H1 (cell line): Measurements from ENCODE around the gene FBXO47. TPM values are rescaled to one million over a fixed set of nuclear protein-coding genes. Genes with fewer than 3 reads are reported as not detected.

Experiments
- CTCF ChIA-PET: fragments of 300-600 bp; sonication (Branson Sonifier 250); formaldehyde crosslinking; loops from one replicate; lab custom pipeline; 2021; ENCODE audit not compliant: partially characterized antibody; lab: Charles Lee
- POLR2A ChIA-PET: fragments of 300-600 bp; sonication (Branson Sonifier 250); formaldehyde crosslinking; loops from one replicate; lab custom pipeline; 2021; ENCODE audit warnings: inconsistent platforms; ENCODE audit not compliant: partially characterized antibody; lab: Charles Lee
- DNase-seq, 2 experiments: peaks; one replicate each; pipeline versions ENCODE4 v3.0.0 to v3.0.0-alpha.2; 2010 to 2022; ENCODE audit warnings: low spot score in 2 of 2, low read depth in 1 of 2, mixed read lengths in 1 of 2
- FAIRE-seq: peaks from 2 replicates; lab custom pipeline; 2011; peaks lifted over from hg19 to GRCh38; lab: Jason Lieb, UNC
- H2AFZ ChIP-seq: 2 replicates; pipeline ENCODE4 v1.8.1; 2012; ENCODE audit warnings: low read length, inconsistent platforms
- H2AK5ac ChIP-seq: 2 replicates; pipeline ENCODE4 v1.6.1; 2013; ENCODE audit warnings: low read depth, low read length
- H2BK120ac ChIP-seq: replicated peaks from 2 replicates; pipeline ENCODE3; 2013; ENCODE audit warnings: low read depth, low read length, inconsistent platforms
- H2BK12ac ChIP-seq: 2 replicates; pipeline ENCODE4 v1.6.1; 2013; ENCODE audit warnings: low read depth, low read length
- H2BK15ac ChIP-seq: 2 replicates; pipeline ENCODE4 v1.6.1; 2013; ENCODE audit warnings: low read length
- H2BK20ac ChIP-seq: 2 replicates; pipeline ENCODE4 v1.6.1; 2013; ENCODE audit warnings: low read length
- H2BK5ac ChIP-seq: 2 replicates; pipeline ENCODE4 v1.6.1; 2013; ENCODE audit warnings: low read depth, low read length
- H3K14ac ChIP-seq: 2 replicates; pipeline ENCODE4 v1.6.1; 2013; ENCODE audit warnings: inconsistent platforms; ENCODE audit not compliant: insufficient read length
- H3K18ac ChIP-seq: 2 replicates; pipeline ENCODE4 v1.6.1; 2013; ENCODE audit warnings: low read length; ENCODE audit errors: extremely low read depth
- H3K23ac ChIP-seq: 2 replicates; pipeline ENCODE4 v1.6.1; 2013; ENCODE audit warnings: inconsistent platforms; ENCODE audit not compliant: insufficient read length
- H3K23me2 ChIP-seq: 2 replicates; pipeline ENCODE4 v1.6.1; 2013; ENCODE audit warnings: low read depth, low read length
- H3K27ac ChIP-seq: 2 replicates; pipeline ENCODE4 v1.6.1; 2011; ENCODE audit warnings: low read depth, low read length, inconsistent platforms
- H3K27me3 ChIP-seq, 4 experiments: replicated peaks in 1 of 4; 1 replicate in 1 of 4; 2 replicates in 3 of 4; pipeline versions ENCODE4 v1.6.1 to v1.8.1; 2011 to 2013; ENCODE audit warnings: low read length in 3 of 4, mild to moderate bottlenecking in 3 of 4, inconsistent platforms in 2 of 4, mixed read lengths in 2 of 4, moderate library complexity in 1 of 4; ENCODE audit not compliant: control insufficient read depth in 3 of 4, insufficient read depth in 3 of 4; ENCODE audit errors: extremely low read depth in 1 of 4
- H3K36me3 ChIP-seq, 4 experiments: 2 replicates each; pipeline versions ENCODE4 v1.6.1 to v1.8.1; 2011 to 2013; ENCODE audit warnings: mild to moderate bottlenecking in 4 of 4, low read length in 3 of 4, moderate library complexity in 2 of 4, control low read depth in 1 of 4, inconsistent platforms in 1 of 4; ENCODE audit not compliant: insufficient read depth in 4 of 4, control insufficient read depth in 2 of 4
- H3K4ac ChIP-seq: replicated peaks from 2 replicates; pipeline ENCODE3; 2013; ENCODE audit warnings: low read length, low read depth, mixed read lengths, inconsistent platforms; ENCODE audit not compliant: insufficient read length
- H3K4me1 ChIP-seq, 4 experiments: replicated peaks in 1 of 4; 1 replicate in 1 of 4; 2 replicates in 3 of 4; pipeline versions ENCODE4 v1.6.1 to v1.8.1; 2011 to 2013; ENCODE audit warnings: low read length in 3 of 4, inconsistent platforms in 2 of 4, mixed read lengths in 1 of 4; ENCODE audit not compliant: insufficient read depth in 4 of 4, control insufficient read depth in 3 of 4
- H3K4me2 ChIP-seq, 2 experiments: 2 replicates each; pipeline versions ENCODE4 v1.6.1 to v1.8.1; 2011 to 2013; ENCODE audit warnings: low read depth in 2 of 2, low read length in 2 of 2, control low read depth in 1 of 2, inconsistent platforms in 1 of 2, mild to moderate bottlenecking in 1 of 2; ENCODE audit not compliant: insufficient read depth in 1 of 2
- H3K4me3 ChIP-seq, 4 experiments: fragments of 200-600, 300-600 bp in 1 of 4; sonication (generic), shearing (Covaris generic), sonication (Bioruptor Twin) in 1 of 4; 2 replicates each; pipeline versions ENCODE4 v1.5.1 to v1.8.1; 2011 to 2016; ENCODE audit warnings: low read length in 4 of 4, low read depth in 3 of 4, control low read depth in 2 of 4, inconsistent platforms in 2 of 4, mild to moderate bottlenecking in 2 of 4, mixed read lengths in 1 of 4, moderate library complexity in 1 of 4; ENCODE audit not compliant: insufficient read depth in 2 of 4; ENCODE audit errors: extremely low read depth in 1 of 4
- H3K56ac ChIP-seq: replicated peaks from 2 replicates; pipeline ENCODE3; 2013; ENCODE audit warnings: low read depth, mild to moderate bottlenecking, mixed read lengths, low read length, inconsistent platforms; ENCODE audit not compliant: insufficient read length
- H3K79me1 ChIP-seq: 2 replicates; pipeline ENCODE4 v1.6.1; 2013; ENCODE audit warnings: low read depth, low read length, control low read depth
- H3K79me2 ChIP-seq, 2 experiments: 2 replicates each; pipeline versions ENCODE4 v1.6.1 to v1.8.1; 2012 to 2013; ENCODE audit warnings: low read length in 2 of 2, mild to moderate bottlenecking in 2 of 2, inconsistent platforms in 1 of 2; ENCODE audit not compliant: insufficient read depth in 2 of 2, control insufficient read depth in 1 of 2
- H3K9ac ChIP-seq, 4 experiments: replicated peaks in 1 of 4; 1 replicate in 1 of 4; 2 replicates in 3 of 4; pipeline versions ENCODE4 v1.6.1 to v1.8.1; 2011 to 2013; ENCODE audit warnings: low read depth in 3 of 4, low read length in 3 of 4, control low read depth in 2 of 4, mild to moderate bottlenecking in 2 of 4, moderate library complexity in 2 of 4, inconsistent platforms in 1 of 4; ENCODE audit errors: extremely low read depth in 1 of 4
- H3K9me3 ChIP-seq, 2 experiments: 2 replicates each; pipeline versions ENCODE4 v1.6.1 to v1.8.1; 2012 to 2013; ENCODE audit warnings: mild to moderate bottlenecking in 2 of 2, moderate library complexity in 2 of 2, control low read depth in 1 of 2, inconsistent platforms in 1 of 2, low read depth in 1 of 2, low read length in 1 of 2, mixed read lengths in 1 of 2; ENCODE audit not compliant: insufficient read depth in 2 of 2
- H4K20me1 ChIP-seq, 2 experiments: replicated peaks in 1 of 2; 2 replicates each; pipeline versions ENCODE3 to v1.8.1; 2011 to 2013; ENCODE audit warnings: inconsistent platforms in 2 of 2, low read length in 2 of 2, mild to moderate bottlenecking in 1 of 2; ENCODE audit not compliant: insufficient read depth in 2 of 2, control insufficient read depth in 1 of 2
- H4K5ac ChIP-seq: 2 replicates; pipeline ENCODE4 v1.6.1; 2013; ENCODE audit warnings: low read length, low read depth, mixed read lengths, inconsistent platforms; ENCODE audit not compliant: insufficient read length
- H4K8ac ChIP-seq: 2 replicates; pipeline ENCODE4 v1.8.0; 2013; ENCODE audit warnings: mild to moderate bottlenecking, moderate library complexity, low read length, inconsistent platforms; ENCODE audit not compliant: insufficient read depth; ENCODE audit errors: extremely low read depth
- H4K91ac ChIP-seq: replicated peaks from 2 replicates; pipeline ENCODE3; 2013; ENCODE audit warnings: low read length, mixed read lengths, inconsistent platforms; ENCODE audit not compliant: insufficient read length
- ASH2L ChIP-seq: fragments of 200-600, 300-600 bp; sonication (generic); IDR thresholded peaks from one replicate; pipeline ENCODE4 v1.7.1; 2017; ENCODE audit warnings: low read length
- E2F6 ChIP-seq: IDR thresholded peaks from 2 replicates; pipeline ENCODE4 v1.6.1; 2012; ENCODE audit warnings: inconsistent platforms
- HDAC6 ChIP-seq: IDR thresholded peaks from one replicate; pipeline ENCODE4 v1.7.1; 2012; ENCODE audit warnings: low read depth, mild to moderate bottlenecking, inconsistent platforms, low read length, moderate library complexity
- MAFK ChIP-seq: IDR thresholded peaks from 2 replicates; pipeline ENCODE4 v1.6.1; 2012; ENCODE audit warnings: low read depth, mild to moderate bottlenecking, improper control_type of control experiment, low read length
- POLR2A ChIP-seq, 2 experiments: IDR thresholded peaks; 1 replicate in 1 of 2; 2 replicates in 1 of 2; pipeline ENCODE4 v1.6.1; 2011; ENCODE audit warnings: low read depth in 2 of 2, low read length in 2 of 2, mild to moderate bottlenecking in 2 of 2; ENCODE audit errors: control extremely low read depth in 1 of 2
- RXRA ChIP-seq: IDR thresholded peaks from 2 replicates; pipeline ENCODE4 v1.6.1; 2011; ENCODE audit warnings: low read depth, mild to moderate bottlenecking, low read length, moderate library complexity; ENCODE audit not compliant: insufficient read depth
- SIRT6 ChIP-seq: IDR thresholded peaks from one replicate; pipeline ENCODE4 v1.7.1; 2012; ENCODE audit warnings: low read length, inconsistent platforms
- SIX5 ChIP-seq: IDR thresholded peaks from 2 replicates; pipeline ENCODE4 v1.6.1; 2011; ENCODE audit warnings: mild to moderate bottlenecking, low read depth, low read length
- TEAD4 ChIP-seq: IDR thresholded peaks from 2 replicates; pipeline ENCODE4 v1.6.1; 2012; ENCODE audit warnings: low read depth, low read length, inconsistent platforms, mixed read lengths
- WGBS, 2 experiments: shearing (Covaris generic) in 1 of 2; methylation state at CpG; one replicate each; pipeline versions ENCODE4 v1.1.6 to v1.1.7; 2013 to 2015; ENCODE audit warnings: low lambda C conversion rate in 2 of 2, mixed read lengths in 2 of 2, inconsistent platforms in 1 of 2, low coverage in 1 of 2, missing lambda C conversion rate in 1 of 2; ENCODE audit not compliant: insufficient replicate concordance in 2 of 2, insufficient coverage in 1 of 2, insufficient read length in 1 of 2; ENCODE audit errors: extremely low coverage in 1 of 2, missing lambda C conversion rate in 1 of 2; 5-methylcytosine and 5-hydroxymethylcytosine counted together
- polyA plus RNA-seq, 7 experiments: library from polyadenylated mRNA; depleted of rRNA in 3 of 7; stranded (reverse) in 5 of 7; unstranded in 2 of 7; fragments of >200 nt in 5 of 7; fragments of 200-250 nt in 2 of 7; gene quantifications; 1 replicate in 5 of 7; 2 replicates in 1 of 7; 4 replicates in 1 of 7; pipeline versions ENCODE4 v1.2.1 to v1.2.3, GENCODE V29; 2011 to 2013; ENCODE audit warnings: missing spikeins in 2 of 7, mixed read lengths in 2 of 7
- total RNA-seq: library from RNA; stranded (reverse); fragmentation: NEBNext Ultra II Directional; extraction: Animal tissue kit (Norgen Biotek cat#: 25700); gene quantifications from 2 replicates; pipeline ENCODE4 v1.2.1, GENCODE V29; 2021

FBXO47 gene
- total and polyA plus RNA-seq, 2 of the 8 experiments (the other 6 are each of a cell fraction or from before 2014, with no cell fraction given), result not detected

GRCh38 chr17:38984666-38985065 is 17.5 kb upstream of the FBXO47 start:
- Histone ChIP-seq H2BK120ac (no peak overlapping the region), H3K23ac (no peak overlapping the region), H3K4ac (no peak overlapping the region), H4K8ac (no peak overlapping the region), H3K9me3 (no peaks in the 10 kb centered on the region), H3K4me2 (no peak overlapping the region), H3K27ac (no peak overlapping the region), H2BK12ac (no peak overlapping the region), H3K14ac (no peak overlapping the region), H3K36me3 (no peaks in the 10 kb centered on the region), H2BK20ac (no peak overlapping the region), H3K56ac (no peak overlapping the region), H3K79me2 (no peaks in the 10 kb centered on the region), H3K4me1 (no peaks in the 10 kb centered on the region), H3K4me3 (no peak overlapping the region), H4K5ac (no peak overlapping the region), H4K91ac (no peak overlapping the region), H4K20me1 (no peaks in the 10 kb centered on the region), H2BK15ac (no peak overlapping the region)
- DNase-seq, result no peak
- WGBS, 2 experiments, result 80% methylated on average over 2 of the region's 2 CpGs; no CpG with 5 or more reads in 1 of the 2 experiments
- CTCF ChIA-PET, result interaction anchor here (0.6 to 10.7 kb wide), 19 partner anchors 11 to 850 kb away, joined by 3 to 163 read pairs (median 10); partner anchors contain the start of gene PLXDC1
- TF ChIP-seq TEAD4 (no peak), E2F6 (no peak), RXRA (no peak), HDAC6 (no peak), MAFK (no peak), SIX5 (no peak), POLR2A (IDR thresholded peaks at IDR 0.05; ENCODE audit: control extremely low read depth in 1 of 2, low read depth in 2 of 2, low read length in 2 of 2) (no peak), SIRT6 (no peak), ASH2L (no peak)
- TF ChIP-seq, all 59 proteins: peak for 0
- no peak overlapping the region for H2AK5ac ChIP-seq
- H3K9ac ChIP-seq, result no peak overlapping the region
- FAIRE-seq, result no peak
- no peak overlapping the region for H2AFZ ChIP-seq
- no peak overlapping the region for H2BK5ac ChIP-seq
- H3K27me3 ChIP-seq, result no peaks in the 10 kb centered on the region
- H3K79me1 ChIP-seq, result no peaks in the 10 kb centered on the region
- no peak overlapping the region for H3K18ac ChIP-seq
- H3K23me2 ChIP-seq, result no peaks in the 10 kb centered on the region
- POLR2A ChIA-PET, result interaction anchor here (0.8 to 3.0 kb wide), 3 partner anchors 27 to 180 kb away, joined by 3 to 13 read pairs (median 6); partner anchors contain the start of gene PLXDC1
